Stimulated activated CD8-positive, alpha-beta memory T cell treated with anti-CD3 and anti-CD28 coated beads, Interleukin-7, amount 100 ng/mL, for 48 hours (primary cell): ENCODE data around the gene HAUS8.

Experiments
- DNase-seq, 2 donors: peaks; one replicate each; pipeline ENCODE4 v3.0.0-alpha.2; 2020; ENCODE audit warnings: low read depth in 1 of 2; ENCODE audit errors: extremely low read depth in 1 of 2

The HAUS8 gene

GRCh38 chr19:17004386-17004785 is 70.9 kb downstream of the HAUS8 start:
- no peak for DNase-seq

- no peak for DNase-seq
Measured at GRCh38 chr19:17002455-17002854, 72.8 kb downstream of the HAUS8 start.

DNA sequence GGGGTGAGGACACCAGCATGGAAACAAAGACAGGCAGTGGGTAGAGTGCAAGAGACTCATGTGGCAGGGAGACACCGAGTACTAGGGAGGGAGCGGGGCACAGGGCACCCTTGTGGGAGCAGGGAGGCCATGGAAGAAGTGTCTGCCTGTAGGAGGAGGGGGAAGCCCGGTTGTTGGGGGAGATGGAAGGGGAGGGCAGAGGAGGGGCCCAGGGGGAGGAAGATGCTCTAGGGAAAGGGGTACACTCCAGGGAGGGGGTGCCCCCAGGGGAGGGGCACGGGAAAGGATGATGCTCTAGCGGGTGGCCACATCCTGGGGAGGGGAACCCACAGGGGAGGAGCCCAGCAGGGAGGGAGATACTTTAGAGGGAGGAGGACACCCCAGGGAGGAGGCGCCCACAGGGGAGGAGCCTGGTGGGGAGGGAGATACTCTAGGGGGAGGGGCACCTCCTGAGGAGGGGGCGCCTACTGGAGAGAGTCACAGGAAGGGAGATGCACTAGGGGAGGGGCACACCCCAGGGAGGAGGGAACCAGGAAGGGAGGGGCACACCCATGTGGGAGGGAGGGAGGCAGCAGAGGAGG is 73.6 kb downstream of the HAUS8 start:
- peak; percentile 15 to 50 for DNase-seq
